Suprapubic skin (tissue), 3 donors: ENCODE measurements around the gene DNAH5.

Experiments used
- CTCF ChIP-seq, 2 donors: fragments of 200-600 bp in 1 of 2; fragments of 450-650 bp in 1 of 2; sonication (generic) in 1 of 2; IDR thresholded peaks; one replicate each; pipeline ENCODE4 v1.5.1; 2016 to 2019; ENCODE audit warnings: antibody characterized with exemption in 2 of 2, mild to moderate bottlenecking in 1 of 2, moderate library complexity in 1 of 2
- POLR2AphosphoS5 ChIP-seq, 3 donors: sonication (generic); formaldehyde crosslinking; IDR thresholded peaks; one replicate each; pipeline ENCODE4 v1.6.1; 2017; ENCODE audit warnings: antibody characterized with exemption in 3 of 3

- TF ChIP-seq POLR2AphosphoS5 (IDR thresholded peaks at IDR 0.05) (no peak), CTCF (IDR thresholded peaks at IDR 0.05) (no peak)
These were observed 243.9 kb downstream of the DNAH5 start for GRCh38 chr5:13700626-13701025.
